GM11168 (cell line): ENCODE measurements around the gene RPS3A.
"Not testable (repeated sequence)": the region's sequence is repeated elsewhere in the genome, so short reads cannot be mapped to it uniquely, and the experiment has no call there.

Experiments used
- in situ Hi-C: fragments of 300-500 bp; cut with MboI; formaldehyde crosslinking; loops from one replicate; pipeline ENCODE4 v1.12.0; 2022; ENCODE audit warnings: low sequenced_read_pairs; ENCODE audit not compliant: unreplicated experiment

The RPS3A gene

DNA sequence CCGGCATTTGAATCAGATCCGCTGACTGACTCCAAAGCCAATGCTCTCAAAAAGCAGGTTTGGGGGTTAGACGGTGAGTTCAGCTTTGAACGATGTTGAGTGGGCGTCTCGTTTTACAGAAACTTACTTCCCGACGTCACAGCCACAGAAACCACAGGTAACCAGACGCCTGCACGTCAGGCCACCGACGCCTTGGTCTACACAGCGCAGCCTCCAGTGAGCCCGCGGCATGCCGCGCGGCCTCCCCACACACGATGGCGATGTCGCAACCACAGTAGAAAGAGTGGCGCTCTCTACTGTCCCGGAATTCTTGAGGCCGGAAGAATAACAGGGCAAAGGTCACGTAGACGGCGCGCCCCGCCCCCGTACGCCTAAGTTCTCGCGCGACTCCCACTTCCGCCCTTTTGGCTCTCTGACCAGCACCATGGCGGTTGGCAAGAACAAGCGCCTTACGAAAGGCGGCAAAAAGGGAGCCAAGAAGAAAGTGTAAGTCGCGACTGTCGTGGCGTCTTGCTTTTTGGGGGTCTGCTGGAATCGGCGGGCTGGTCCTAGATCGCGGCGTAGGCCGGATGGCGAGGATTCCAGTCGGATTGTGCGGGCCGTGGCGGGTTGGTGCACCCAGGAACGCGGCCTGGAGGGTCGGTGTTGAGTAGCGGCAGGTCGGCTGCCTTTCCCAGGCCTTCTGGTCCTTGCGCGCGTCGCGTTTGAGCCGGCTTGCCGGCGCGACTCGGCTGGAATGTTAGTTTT is at the start of gene RPS3A:
Gene RPS3A, plus strand, starts transcription at position 400 of the 747 bp plus-strand sequence. Its CDS starts 25 bp downstream, at position 425.
- in situ Hi-C loops = no loop called here

DNA sequence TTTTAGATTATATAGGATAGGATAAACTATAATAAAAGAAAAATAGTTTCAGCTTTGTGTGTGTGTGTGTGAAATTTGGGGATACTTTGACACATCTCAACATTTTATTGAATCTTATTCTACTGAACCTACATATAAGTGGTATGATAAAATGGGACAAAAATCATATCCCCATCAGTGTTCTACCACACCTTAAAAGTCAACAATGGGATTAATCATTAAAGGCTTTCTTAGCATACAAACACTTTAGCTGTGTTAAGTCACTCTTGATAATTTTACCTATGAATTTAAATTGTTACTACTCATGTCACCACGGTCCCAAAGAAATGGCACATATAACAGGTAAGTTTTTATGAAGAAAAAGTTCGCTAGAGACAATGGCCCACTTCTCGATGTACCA is 46.6 kb upstream of the RPS3A start:
- in situ Hi-C loops = no loop called here

DNA sequence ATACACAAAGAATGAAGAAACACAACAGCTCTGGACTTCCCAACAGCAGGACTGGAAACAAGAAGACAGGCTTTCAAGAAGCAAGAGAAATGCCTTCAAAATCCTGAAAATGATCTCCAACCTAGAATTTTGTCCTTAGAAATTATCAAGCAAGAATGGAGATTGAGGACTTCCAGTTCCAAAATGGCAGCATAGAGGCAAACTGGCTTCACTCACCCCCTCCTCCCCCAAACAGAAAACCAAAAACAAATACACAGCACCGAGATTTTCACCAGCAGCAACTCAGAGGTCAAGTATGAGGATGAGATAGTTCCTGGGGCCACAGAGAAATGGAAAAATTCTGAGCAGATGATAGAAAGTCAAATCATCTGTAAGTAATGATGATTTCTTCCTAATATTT is 43.9 kb upstream of the RPS3A start:
- in situ Hi-C loops = no loop called here

DNA sequence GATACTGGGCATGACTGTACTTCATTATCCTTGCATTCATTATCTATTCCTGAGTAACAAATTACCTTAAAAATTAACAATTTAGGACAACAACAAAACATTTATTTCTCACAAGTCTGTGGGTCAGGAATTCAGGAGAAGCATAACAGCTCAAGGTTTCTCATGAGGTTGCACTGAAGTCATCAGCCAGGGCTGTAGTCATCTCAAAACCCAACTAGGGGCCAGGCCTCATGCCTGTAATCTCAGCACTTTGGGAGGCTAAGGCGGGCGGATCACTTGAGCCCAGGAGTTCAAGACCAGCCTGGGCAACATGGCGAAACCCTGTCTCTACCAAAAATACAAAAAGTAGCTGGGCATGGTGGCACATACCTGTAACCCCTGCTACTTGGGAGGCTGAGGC is 36.3 kb upstream of the RPS3A start:
- in situ Hi-C loops = not testable (repeated sequence)

DNA sequence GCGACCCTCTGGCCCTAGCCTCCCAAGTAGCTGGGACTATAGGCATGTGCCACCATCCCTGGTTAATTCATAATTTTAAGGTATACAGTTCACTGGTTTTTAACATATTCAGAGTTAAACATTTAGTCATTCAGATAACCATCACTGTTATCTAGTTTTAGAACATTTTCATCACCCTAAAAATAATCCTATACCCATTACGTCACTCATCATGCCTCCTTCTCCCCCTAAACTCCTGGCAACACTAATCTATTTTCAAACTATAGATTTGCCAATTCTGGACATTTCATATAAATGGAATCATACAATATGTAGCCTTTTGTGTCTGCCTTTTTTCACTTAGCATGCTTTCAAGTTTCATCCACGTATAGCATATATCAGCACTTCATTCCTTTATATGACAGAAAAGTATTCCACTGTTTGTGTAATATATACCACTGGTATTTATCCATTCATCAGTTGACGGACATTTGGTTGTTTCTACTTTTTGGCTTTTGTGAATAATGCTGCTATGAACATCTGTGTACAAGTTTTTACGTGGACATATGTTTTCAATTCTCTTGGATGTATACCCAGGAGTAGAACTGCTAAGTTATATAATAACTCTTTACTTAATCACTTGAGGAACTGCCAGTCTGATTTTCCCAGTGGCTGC is 32.0 kb upstream of the RPS3A start:
- in situ Hi-C loops = no loop called here

DNA sequence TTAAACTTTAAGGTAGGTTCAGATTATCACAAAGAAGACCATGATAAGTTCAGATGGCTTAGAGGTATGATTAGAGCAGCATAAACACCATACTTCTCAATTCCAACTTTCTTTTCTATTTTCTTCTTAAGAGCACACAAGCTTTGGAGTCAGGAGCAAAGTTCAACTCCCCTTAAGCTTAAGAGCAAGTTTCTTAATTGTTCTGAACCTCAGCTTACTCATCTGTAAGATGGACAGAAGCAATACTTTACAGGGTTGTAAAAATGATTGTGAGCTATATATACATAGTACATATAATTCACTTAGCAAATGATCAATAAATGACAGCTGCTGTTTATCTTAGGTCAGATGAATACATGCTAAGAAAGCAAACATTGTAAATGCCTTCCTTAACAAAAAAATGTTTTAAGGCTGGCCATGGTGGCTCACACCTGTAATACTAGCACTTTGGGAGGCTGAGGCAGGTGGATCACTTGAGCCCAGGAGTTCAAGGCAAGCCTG is 25.0 kb upstream of the RPS3A start:
- in situ Hi-C loops = no loop called here

DNA sequence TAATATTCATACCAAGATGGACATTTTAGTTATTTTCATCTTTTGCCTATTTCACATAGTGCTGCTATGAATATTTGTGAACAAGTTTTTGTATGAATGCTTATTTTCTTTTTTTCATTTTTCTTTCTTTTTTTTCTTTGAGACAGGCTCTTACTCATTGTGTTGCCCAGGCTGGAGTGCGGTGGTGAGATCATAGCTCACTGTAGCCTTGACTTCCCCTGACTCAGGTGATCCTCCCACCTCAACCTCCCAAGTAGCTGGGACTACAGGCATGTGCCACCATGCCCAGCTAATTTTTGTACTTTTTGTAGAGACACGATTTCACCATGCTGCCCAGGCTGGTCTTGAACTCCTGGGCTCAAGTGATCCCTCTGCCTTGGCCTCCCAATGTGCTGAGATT is 21.4 kb upstream of the RPS3A start:
- in situ Hi-C loops = not testable (repeated sequence)

DNA sequence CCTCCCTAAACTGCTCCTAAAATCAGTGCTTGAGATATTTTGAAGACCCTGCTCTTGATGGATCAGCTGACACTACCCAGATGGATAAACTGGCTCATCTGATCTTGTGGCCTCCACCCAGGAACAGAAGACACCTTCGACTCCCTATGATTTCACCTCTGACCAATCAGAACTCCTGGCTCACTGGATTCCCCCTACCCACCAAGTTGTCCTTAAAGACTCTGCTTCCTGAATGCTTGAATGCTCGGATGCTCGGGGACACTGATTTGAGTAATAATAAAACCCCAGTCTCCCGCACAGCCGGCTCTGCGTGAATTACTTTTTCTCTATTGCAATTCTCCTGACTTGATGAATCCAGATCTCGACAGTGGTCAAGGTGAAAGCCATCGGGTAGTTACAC is 12.0 kb upstream of the RPS3A start:
- in situ Hi-C loops = no loop called here

DNA sequence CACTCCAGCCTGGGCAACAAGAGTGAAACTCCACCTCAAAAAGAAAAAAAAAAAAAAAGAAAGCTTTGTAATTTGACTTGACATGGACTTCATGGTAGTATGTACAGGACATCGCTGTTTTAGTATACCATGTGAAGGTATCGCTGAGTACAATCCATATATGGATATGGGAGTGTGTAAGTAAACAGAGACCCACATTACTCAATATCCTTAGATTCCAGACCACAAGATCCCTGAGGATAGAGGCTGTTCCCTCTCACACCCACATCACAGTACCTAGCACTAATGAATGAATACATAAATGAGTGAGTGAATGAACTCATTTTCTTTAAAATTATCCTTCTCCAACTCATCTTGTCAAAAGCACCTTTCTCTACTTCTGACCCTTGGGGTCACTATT is 8.4 kb upstream of the RPS3A start:
- in situ Hi-C loops = no loop called here

DNA sequence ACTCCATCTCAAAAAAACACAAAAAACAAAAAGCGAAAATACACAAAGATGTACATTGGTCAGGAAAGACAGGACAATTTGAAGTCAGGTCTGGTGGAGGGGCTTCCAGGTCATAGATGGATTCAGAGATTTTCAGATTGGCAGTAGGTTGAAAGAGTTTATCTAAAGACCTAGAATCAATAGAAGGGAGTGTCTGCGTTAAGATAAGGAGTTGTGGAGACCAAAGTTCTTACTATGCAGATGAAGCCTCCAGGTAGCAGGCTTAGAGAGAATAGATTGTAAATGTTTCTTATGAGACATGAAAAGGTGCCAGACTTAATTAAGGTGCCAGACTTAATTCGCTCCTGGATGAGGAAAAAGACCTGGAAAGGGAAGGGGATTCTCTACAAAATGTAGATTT is 6.9 kb upstream of the RPS3A start:
- in situ Hi-C loops = no loop called here

DNA sequence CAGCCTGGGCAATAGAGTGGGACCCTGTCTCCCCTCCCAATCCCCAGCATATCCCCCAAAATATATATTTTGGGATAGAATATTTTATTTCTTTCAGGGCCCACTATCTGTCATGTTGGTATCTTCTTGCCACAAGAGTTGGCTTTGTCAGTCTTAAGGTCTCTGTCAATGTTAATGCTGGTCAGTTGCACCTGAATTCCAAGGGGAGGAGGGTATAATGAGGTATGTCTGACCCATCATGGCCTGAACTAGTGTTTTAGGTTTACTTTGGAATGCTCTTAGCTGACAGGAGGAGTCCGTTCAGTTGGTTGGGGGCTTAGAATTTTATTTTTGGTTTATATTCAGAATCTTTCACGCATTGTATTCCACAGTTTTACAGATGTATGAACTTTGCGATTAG is 6.2 kb upstream of the RPS3A start:
- in situ Hi-C loops = no loop called here

DNA sequence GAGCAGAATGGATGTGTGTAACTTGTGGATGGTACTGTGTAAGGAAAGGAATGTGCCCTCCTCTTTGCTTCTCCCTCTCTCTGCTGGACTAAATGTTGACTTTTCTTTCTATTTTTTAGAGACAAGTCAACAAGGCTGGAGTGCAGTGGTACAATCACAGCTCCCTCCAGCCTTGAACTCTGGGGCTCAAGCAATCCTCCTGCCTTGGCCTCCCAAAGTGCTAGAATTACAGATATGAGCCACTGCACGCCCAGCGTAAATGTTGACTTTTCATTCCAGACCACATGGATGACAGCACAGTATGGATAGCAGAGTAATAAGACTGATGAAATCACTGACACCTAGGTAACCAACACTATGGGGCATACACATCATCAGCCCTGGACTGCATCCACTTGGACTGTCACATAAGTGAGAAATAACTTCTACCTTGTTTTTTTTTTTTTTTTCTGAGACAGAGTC is 5.1 kb upstream of the RPS3A start:
- in situ Hi-C loops = no loop called here

DNA sequence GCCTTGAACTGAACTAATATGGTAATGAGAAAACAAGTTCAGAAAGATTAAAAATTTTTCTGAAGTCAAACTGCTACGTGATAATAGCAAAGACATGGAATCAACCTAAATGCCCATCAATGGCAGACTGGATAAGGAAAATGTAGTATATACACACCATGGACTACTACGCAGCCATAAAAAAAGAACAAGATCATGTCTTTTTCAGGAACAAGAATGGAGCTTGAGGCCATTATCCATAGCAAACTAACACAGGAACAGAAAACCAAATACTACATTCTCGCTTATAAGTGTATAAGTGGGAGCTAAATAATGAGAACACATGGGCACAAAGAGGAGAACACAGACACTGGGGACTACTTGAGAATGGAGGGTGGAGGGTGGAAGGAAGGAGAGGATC is 4.3 kb upstream of the RPS3A start:
- in situ Hi-C loops = no loop called here

DNA sequence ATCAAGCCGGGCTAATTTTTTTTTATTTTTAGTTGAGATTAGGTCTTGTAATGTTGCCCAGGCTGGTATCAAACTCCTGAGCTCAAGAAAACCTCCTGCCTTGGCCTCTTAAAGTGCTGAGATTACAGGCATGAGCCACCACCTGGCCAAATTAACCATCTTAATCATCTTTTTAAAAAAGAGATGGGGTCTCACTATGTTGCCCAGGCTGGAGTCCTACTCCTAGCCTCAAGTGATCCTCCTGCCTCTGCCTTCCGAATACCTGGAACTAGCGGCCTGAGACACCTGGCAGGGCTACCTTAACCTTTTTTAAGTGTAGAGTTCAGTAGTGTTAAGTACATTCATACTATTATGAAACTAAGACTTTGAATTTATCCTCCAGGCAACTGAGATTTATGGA is 1.7 kb upstream of the RPS3A start:
- in situ Hi-C loops = no loop called here

DNA sequence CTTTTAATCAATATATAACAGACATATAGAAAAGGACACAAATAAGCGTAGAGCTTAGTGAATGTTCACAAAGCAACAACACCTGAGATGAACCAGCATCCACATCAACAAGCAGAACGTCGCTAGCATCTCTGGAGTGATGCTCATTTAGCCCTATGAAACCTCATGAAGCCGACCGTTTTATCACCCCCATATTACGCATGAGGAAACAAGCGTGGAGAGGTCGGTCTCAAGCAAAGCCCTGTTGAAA is 524 bp upstream of the RPS3A start:
- in situ Hi-C loops = no loop called here

DNA sequence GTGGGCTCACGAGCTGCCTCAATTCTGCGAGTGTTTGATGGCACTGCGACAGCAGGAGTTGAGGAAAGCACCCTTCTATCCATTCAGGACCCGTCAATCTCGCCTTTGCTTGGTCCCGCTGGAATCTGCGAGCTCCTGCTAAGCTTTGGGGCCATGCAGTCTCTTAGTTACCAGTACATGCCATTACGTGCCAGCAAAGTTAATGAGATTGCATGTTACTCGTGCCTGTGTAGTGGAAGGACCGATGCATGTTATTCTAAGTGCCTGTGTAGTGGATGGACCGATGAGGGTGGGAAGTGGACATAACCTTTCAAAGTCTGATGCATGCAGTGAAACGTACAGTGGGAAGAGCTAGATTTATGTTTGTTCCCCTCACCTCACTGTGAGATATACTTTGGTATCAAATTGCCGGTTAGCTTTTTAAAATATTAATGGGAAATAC is 569 bp downstream of the RPS3A start:
- in situ Hi-C loops = loop anchor here (25.0 kb wide), 1 partner anchor 512 kb away; no protein-coding TSS in a partner anchor

DNA sequence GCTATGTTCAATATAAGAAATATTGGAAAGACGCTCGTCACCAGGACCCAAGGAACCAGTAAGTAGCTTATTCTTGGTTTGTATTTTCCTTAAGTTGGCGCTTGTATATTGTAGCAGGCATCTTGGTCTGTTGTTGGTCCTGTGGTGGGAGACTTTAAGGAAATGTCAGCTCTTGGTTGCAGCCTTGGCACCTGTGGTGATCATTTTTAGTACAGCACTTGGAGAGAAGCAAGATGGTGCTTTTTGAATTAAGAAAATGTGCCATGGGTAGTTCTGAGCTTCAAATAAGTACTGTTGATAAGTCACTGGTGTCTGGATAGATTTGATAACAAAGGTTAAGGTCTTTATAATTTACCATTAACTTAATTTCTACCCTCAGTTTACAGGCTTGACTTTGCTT is 1.1 kb downstream of the RPS3A start:
- in situ Hi-C loops = loop anchor here (25.0 kb wide), 1 partner anchor 512 kb away; no protein-coding TSS in a partner anchor

DNA sequence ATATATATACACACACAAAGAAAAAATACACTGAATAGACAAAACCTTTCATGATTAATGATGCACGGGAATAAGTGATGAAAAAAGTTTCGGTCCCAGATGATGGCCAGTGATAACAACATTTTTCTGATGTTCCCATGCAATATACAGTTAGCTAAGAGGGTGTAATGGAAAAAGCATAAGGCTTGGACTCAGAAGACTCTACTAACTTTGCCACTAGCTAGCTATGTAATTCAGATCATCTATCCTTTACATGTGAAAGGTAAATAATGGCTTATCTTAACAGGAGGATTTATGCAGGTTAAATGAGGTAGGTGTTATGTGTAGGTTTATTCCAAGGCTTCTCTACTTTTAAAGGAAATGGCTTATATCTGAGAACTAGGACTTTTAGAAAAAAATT is 4.3 kb downstream of the RPS3A start:
- in situ Hi-C loops = loop anchor here (25.0 kb wide), 1 partner anchor 509 kb away; no protein-coding TSS in a partner anchor

DNA sequence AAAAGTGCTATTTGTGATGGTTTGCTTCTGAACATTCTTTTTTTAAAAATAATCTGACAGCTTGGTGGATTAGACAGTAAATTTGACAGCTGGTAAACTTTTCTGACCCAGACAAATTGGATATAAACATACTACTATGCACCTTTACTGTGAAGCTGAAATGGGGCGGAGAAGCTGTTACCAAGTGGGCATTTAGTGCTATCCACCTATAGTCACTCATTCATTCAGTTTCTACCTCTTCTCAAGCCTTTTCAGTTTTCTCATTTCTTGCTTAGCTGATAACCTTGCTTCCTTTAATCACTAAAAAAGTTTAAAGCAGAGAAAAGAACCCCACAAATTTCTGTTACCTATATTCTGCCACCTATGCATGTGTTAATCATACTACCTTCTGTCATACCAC is 5.2 kb downstream of the RPS3A start:
- in situ Hi-C loops = loop anchor here (25.0 kb wide), 1 partner anchor 508 kb away; no protein-coding TSS in a partner anchor

DNA sequence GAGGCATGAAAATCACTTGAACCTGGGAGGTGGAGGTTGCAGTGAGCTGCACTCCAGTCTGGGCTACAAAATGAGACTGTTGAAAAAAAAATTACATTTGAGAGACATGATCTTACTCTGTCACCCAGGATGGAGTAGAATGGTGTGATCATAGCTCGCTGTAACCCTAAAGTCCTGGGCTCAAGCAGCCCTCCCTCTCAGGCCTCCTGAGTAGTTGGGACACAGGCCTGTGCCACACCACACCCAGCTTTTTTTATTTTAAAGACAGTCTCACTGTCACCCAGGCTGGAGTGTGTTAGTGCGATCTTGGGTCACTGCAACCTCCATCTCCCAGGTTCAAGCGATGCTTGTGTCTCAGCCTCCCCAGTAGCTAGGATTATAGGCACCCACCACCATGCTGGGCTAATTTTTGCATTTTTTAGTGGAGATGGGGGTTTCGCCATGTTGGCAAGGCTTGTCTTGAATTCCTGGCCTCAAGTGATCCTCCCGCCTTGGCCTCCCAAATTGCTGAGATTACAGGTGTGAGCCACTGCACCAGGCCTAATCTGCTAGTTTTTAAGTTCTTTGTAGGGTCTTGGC is 6.1 kb downstream of the RPS3A start:
- in situ Hi-C loops = loop anchor here (25.0 kb wide), 1 partner anchor 507 kb away; no protein-coding TSS in a partner anchor

DNA sequence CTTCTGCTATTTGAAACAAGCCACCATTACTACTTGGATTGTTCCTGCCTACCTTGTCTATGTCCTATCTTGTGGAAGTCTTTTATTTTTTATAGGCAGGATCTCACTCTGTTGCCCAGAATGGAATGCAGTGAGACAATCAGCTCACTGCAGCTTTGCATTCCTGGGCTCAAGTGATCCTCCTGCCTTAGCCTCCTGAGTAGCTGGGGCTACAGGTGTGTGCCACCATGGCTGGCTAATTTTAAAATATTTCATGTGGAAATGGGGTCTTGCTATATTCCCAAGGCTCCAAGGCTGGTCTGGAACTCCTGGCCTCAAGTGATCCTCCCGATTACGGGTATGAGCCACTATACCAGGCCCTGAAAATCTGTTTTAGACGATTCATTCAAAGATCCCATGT is 7.6 kb downstream of the RPS3A start:
- in situ Hi-C loops = loop anchor here (25.0 kb wide), 1 partner anchor 505 kb away; no protein-coding TSS in a partner anchor
